Parathyroid adenoma (tissue), 2 donors: ENCODE measurements around the gene RPAIN.
"Not testable (repeated sequence)": the region's sequence is repeated elsewhere in the genome, so short reads cannot be mapped to it uniquely, and the experiment has no call there.

ENCODE experiments used
- H2AFZ ChIP-seq: fragments of 300-600 bp; sonication (generic); one replicate; pipeline ENCODE4 v1.7.0; 2017; ENCODE audit warnings: antibody characterized with exemption, mild to moderate bottlenecking
- H3K27ac ChIP-seq: fragments of 300-600 bp; sonication (generic); one replicate; pipeline ENCODE4 v1.7.0; 2017
- H3K27me3 ChIP-seq: fragments of 300-600 bp; sonication (generic); one replicate; pipeline ENCODE4 v1.7.0; 2017; ENCODE audit warnings: low read length; ENCODE audit not compliant: control insufficient read depth, insufficient read depth
- H3K36me3 ChIP-seq: fragments of 300-600 bp; sonication (generic); one replicate; pipeline ENCODE4 v1.7.0; 2017; ENCODE audit warnings: low read length; ENCODE audit not compliant: control insufficient read depth, insufficient read depth
- H3K4me1 ChIP-seq: fragments of 300-600 bp; sonication (generic); one replicate; pipeline ENCODE4 v1.7.0; 2017; ENCODE audit warnings: control low read depth
- H3K4me2 ChIP-seq: fragments of 300-600 bp; sonication (generic); one replicate; pipeline ENCODE4 v1.7.0; 2017; ENCODE audit warnings: low read length
- H3K4me3 ChIP-seq: fragments of 300-600 bp; sonication (generic); one replicate; pipeline ENCODE4 v1.7.0; 2017; ENCODE audit warnings: low read depth, low read length
- H3K79me2 ChIP-seq: fragments of 300-600 bp; sonication (generic); one replicate; pipeline ENCODE4 v1.7.0; 2017; ENCODE audit warnings: control low read depth
- H3K9ac ChIP-seq: fragments of 300-600 bp; sonication (generic); one replicate; pipeline ENCODE4 v1.7.0; 2017; ENCODE audit warnings: mild to moderate bottlenecking
- H3K9me3 ChIP-seq: fragments of 300-600 bp; sonication (generic); one replicate; pipeline ENCODE4 v1.7.0; 2017; ENCODE audit warnings: low read length; ENCODE audit not compliant: control insufficient read depth
- TF ChIP-seq, protein P1 (sequence below): fragments of 300-600 bp; sonication (generic); IDR thresholded peaks from one replicate; pipeline ENCODE4 v1.7.0; 2017; ENCODE audit warnings: antibody characterized with exemption, mild to moderate bottlenecking
- donor health status: primary hyperparathyroidism.

Gene RPAIN

DNA sequence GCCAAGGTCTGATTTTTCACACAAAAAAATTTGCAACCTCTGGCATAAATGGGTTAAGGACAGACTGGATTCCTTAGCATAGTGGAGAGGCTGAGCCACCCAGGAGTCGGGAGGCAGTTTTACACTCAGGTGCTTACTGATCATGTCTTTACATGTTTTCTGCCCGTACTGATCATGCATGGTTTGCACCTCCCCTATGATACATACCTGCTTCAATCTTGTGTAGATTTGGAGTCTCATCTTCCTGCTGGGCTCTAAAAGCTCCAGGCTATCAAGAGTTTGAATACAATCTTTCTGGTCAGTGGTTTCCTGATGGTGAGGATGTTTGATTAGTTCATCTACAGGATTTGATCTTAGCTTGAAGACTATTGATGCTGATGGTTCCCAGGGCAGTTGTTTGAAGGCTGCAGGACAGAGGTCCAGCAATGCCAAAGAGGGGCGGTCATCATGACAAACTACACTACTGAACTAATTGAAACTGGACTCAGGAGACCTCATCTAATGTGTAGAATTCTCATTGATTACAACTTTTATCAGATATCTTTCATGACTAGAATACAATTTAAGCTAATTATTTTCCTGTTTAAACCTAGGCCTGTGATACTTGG, 12.1 kb downstream of the RPAIN start:
- H3K79me2 ChIP-seq: peaks cover 7% of the 10 kb centered on the region
- H3K4me3 ChIP-seq: no peak overlapping the region
- no peak overlapping the region for H3K27ac ChIP-seq
- H3K4me2 ChIP-seq: no peak overlapping the region
- no peaks in the 10 kb centered on the region for H3K36me3 ChIP-seq
- no peaks in the 10 kb centered on the region for H3K9me3 ChIP-seq
- TF ChIP-seq, protein P1, sequence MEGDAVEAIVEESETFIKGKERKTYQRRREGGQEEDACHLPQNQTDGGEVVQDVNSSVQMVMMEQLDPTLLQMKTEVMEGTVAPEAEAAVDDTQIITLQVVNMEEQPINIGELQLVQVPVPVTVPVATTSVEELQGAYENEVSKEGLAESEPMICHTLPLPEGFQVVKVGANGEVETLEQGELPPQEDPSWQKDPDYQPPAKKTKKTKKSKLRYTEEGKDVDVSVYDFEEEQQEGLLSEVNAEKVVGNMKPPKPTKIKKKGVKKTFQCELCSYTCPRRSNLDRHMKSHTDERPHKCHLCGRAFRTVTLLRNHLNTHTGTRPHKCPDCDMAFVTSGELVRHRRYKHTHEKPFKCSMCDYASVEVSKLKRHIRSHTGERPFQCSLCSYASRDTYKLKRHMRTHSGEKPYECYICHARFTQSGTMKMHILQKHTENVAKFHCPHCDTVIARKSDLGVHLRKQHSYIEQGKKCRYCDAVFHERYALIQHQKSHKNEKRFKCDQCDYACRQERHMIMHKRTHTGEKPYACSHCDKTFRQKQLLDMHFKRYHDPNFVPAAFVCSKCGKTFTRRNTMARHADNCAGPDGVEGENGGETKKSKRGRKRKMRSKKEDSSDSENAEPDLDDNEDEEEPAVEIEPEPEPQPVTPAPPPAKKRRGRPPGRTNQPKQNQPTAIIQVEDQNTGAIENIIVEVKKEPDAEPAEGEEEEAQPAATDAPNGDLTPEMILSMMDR: no peak
- H3K27me3 ChIP-seq: no peaks in the 10 kb centered on the region
- H2AFZ ChIP-seq: no peak overlapping the region
- no peak overlapping the region for H3K9ac ChIP-seq
- no peaks in the 10 kb centered on the region for H3K4me1 ChIP-seq

DNA sequence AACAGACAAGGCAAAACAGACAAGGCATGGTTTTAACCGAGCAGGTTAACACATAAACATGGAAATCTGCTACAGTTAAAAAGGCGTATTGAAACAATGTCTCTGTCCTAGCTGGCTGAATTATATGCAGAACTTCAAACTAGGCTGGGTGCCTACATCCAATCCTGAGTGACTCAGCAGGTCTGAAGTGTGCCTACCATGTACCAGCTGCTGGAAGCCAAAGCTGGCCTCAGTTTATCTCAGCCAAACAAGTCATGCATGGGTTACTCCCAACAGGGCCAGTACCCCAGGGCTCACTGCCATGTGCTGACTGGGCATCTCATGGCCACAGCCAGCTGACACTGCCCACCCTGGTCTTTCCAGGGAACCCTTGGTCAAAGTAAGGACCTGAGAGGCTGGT, 15.0 kb downstream of the RPAIN start:
- no peaks in the 10 kb centered on the region for H3K36me3 ChIP-seq
- TF ChIP-seq, protein P1: no peak
- H3K9ac ChIP-seq: no peak overlapping the region

DNA sequence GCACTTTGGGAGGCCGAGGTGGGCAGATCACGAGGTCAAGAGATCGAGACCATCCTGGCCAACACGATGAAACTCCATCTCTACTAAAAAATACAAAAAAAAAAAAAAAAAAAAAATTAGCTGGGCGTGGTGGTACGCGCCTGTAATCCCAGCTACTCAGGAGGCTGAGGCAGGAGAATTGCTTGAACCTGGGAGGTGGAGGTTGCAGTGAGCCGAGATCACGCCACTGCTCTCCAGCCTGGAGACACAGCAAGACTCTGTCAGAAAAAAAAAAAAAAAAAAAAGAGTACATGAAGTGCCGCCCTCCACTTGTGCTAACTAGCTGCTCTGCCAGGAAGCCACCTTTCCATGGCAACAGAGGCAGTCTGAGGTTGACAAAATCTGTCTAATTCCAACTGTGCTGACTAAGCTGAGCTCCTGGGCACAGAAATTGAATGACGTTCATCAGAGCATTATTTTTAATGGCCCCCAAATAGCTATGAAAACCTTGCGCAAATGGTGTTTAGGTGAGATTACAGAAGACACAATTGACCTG, 15.9 kb downstream of the RPAIN start:
- not testable (repeated sequence) for H3K9ac ChIP-seq, H3K4me3 ChIP-seq, H3K4me1 ChIP-seq, H3K36me3 ChIP-seq, H3K9me3 ChIP-seq, H3K27ac ChIP-seq, H3K27me3 ChIP-seq, H3K79me2 ChIP-seq, H2AFZ ChIP-seq
- H3K4me2 ChIP-seq: peak overlapping the region; percentile 41

More for the DNA sequence above, 15.0 kb downstream of the RPAIN start:
- H2AFZ ChIP-seq: no peak overlapping the region
- H3K9me3 ChIP-seq: no peaks in the 10 kb centered on the region
- peak overlapping the region; percentile 21 for H3K27ac ChIP-seq
- no peaks in the 10 kb centered on the region for H3K27me3 ChIP-seq
- H3K4me3 ChIP-seq: no peak overlapping the region
- peaks cover 6% of the 10 kb centered on the region for H3K79me2 ChIP-seq
- H3K4me2 ChIP-seq: peak overlapping the region; percentile 34
- H3K4me1 ChIP-seq: peaks cover 5% of the 10 kb centered on the region

DNA sequence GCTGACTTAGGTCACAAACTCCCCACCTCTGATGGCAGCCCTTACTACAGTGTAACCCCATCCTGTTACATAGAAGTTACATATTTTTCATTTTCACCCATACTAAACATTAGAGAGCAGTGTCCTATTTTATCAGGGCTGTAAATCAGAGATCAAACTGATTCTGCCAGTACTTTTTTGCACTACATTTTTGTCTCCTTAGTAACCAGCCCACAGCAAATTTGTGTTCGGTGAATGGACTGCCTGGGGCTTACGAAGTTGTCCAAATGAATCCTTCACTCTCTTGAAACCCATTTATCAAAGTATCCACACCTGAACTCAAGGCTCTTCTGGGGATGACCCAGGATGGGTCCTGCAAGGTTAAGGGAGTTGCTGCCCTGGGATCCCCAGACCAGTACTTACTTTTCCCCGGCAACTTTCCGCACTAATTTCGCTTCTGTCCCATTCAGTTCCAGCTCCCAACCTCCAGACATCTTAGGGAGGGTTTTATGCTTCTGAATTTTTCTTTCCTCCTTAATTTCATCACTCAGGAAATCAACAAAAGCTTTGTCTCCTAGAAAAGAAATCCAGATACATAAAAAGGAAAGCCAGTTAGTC, 17.8 kb downstream of the RPAIN start:
- no peak overlapping the region for H3K9ac ChIP-seq

DNA sequence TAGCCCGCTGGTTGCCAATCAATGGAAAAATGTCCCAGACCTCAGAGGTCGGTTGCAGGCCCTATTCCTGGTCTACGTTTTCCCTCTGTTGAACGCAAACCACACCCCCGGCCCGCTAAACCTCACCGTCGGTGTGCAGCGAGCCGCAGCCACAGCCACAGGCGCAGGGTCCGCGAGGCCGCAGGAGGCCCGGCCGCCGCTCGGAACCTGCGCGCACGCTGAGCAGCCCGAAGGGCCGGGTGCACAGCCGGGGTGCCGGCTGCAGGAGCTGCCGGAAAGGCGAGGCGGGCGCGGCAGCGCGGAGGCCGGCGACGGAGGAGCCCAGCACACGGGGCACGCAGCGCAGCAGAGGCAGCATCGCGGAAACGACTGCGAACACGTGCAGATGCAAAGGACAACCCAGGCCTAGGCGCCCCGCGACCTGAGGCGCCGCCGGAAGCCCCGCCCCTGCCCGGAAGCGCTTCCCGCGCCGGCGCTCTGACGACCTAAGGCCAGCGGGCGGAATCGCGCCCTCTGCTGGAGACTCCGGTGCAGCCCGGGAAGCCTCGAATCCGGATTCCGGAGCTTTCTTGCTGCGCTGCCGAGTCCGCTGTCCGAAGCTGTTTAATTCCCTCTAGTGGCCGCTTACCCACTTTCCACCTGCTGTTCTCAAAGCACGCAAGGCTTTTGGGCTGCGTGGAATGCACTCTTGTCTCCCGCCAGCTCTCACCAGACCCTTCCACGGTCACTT, 18.9 kb downstream of the RPAIN start, which contains the start of gene C1QBP:
TSS of gene C1QBP (minus strand) at position 440 of the 730 bp plus-strand sequence. CDS start at position 358, 82 bp downstream.
- Histone ChIP-seq H3K4me3 (peak within 1 kb of the TSS; percentile 73), H3K79me2 (peaks cover 6% of the 10 kb centered on the region), H3K36me3 (no peaks in the 10 kb centered on the region), H3K27ac (peak within 1 kb of the TSS; percentile 62), H3K27me3 (no peaks in the 10 kb centered on the region), H2AFZ (peak within 1 kb of the TSS; percentile 87), H3K4me1 (peaks cover 5% of the 10 kb centered on the region), H3K4me2 (peak within 1 kb of the TSS; percentile 80), H3K9ac (peak within 1 kb of the TSS; percentile 49), H3K9me3 (no peaks in the 10 kb centered on the region)
- TF ChIP-seq, protein P1: peak; percentile 99

More for the DNA sequence above, 17.8 kb downstream of the RPAIN start:
- Histone ChIP-seq H2AFZ (no peak overlapping the region), H3K27me3 (no peaks in the 10 kb centered on the region), H3K4me3 (peak overlapping the region; percentile 73), H3K27ac (no peak overlapping the region), H3K4me1 (peaks cover 5% of the 10 kb centered on the region), H3K79me2 (peaks cover 6% of the 10 kb centered on the region), H3K36me3 (no peaks in the 10 kb centered on the region), H3K4me2 (peak overlapping the region; percentile 80), H3K9me3 (no peaks in the 10 kb centered on the region)
- TF ChIP-seq, protein P1: no peak
